ENCODE results near the gene ATP2C2.

Gene ATP2C2

GRCh38 chr16:84505249-84506187 is 137.2 kb downstream of the ATP2C2 start:
- Histone ChIP-seq H3K4me3 (ENCODE audit: low read depth, low read length) (peak overlapping the region; percentile 37), H3K27me3 (replicated peaks) (no peaks in the 10 kb centered on the region), H3K36me3 (replicated peaks) (peaks cover 2% of the 10 kb centered on the region), H3K27ac (peak overlapping the region; percentile 64)
- DNase-seq: no peak
- in situ Hi-C loops (cut with HindIII; ENCODE audit: low pct_ligation_motif_present, low sequenced_read_pairs): no loop called here
- no peak for TF ChIP-seq CTCF (IDR thresholded peaks at IDR 0.05; ENCODE audit: low read depth, low read length, missing control alignments)

- in situ Hi-C loops (cut with HindIII; ENCODE audit: low pct_ligation_motif_present, low sequenced_read_pairs): no loop called here
- Histone ChIP-seq H3K36me3 (replicated peaks) (no peaks in the 10 kb centered on the region), H3K27me3 (replicated peaks) (no peaks in the 10 kb centered on the region), H3K27ac (no peak overlapping the region), H3K4me3 (ENCODE audit: low read depth, low read length) (no peak overlapping the region)
- DNase-seq: no peak
- no peak for TF ChIP-seq CTCF (IDR thresholded peaks at IDR 0.05; ENCODE audit: low read depth, low read length, missing control alignments)
Measured at GRCh38 chr16:84507011-84507982, 139.0 kb downstream of the ATP2C2 start.

DNA sequence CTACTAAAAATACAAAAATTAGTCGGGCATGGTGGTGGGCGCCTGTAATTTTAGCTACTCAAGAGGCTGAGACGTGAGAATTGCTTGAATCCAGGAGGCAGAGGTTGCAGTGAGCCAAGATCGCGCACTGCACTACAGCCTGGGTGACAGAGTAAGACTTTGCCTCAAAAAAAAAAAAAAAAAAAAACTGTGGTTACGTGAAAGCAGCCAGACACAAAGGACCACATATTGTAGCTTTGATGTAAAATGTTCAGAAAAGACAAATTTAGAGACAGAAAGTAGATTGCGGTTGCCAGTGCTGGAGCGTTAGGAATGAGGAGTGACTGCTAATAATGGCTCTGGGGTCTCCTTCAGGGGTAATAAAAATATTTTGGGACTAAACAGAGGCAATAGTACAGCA is 140.2 kb downstream of the ATP2C2 start:
- in situ Hi-C loops (cut with HindIII; ENCODE audit: low pct_ligation_motif_present, low sequenced_read_pairs): no loop called here
- DNase-seq: no peak
- no peaks in the 10 kb centered on the region for H3K27me3 ChIP-seq (replicated peaks)
- no peaks in the 10 kb centered on the region for H3K36me3 ChIP-seq (replicated peaks)
- H3K4me3 ChIP-seq (ENCODE audit: low read depth, low read length): no peak overlapping the region
- H3K27ac ChIP-seq: no peak overlapping the region
- no peak for TF ChIP-seq CTCF (IDR thresholded peaks at IDR 0.05; ENCODE audit: low read depth, low read length, missing control alignments)

GRCh38 chr16:84509032-84509950 is 141.0 kb downstream of the ATP2C2 start:
- TF ChIP-seq CTCF (IDR thresholded peaks at IDR 0.05; ENCODE audit: low read depth, low read length, missing control alignments): no peak
- Histone ChIP-seq H3K27me3 (replicated peaks) (no peaks in the 10 kb centered on the region), H3K27ac (no peak overlapping the region), H3K4me3 (ENCODE audit: low read depth, low read length) (no peak overlapping the region), H3K36me3 (replicated peaks) (no peaks in the 10 kb centered on the region)
- no peak for DNase-seq
- in situ Hi-C loops (cut with HindIII; ENCODE audit: low pct_ligation_motif_present, low sequenced_read_pairs): no loop called here

GRCh38 chr16:84511180-84511800 is 143.0 kb downstream of the ATP2C2 start:
- H3K4me3 ChIP-seq (ENCODE audit: low read depth, low read length): peak overlapping the region; percentile 35
- H3K27me3 ChIP-seq (replicated peaks): no peaks in the 10 kb centered on the region
- peak; percentile 76 for DNase-seq
- TF ChIP-seq CTCF (IDR thresholded peaks at IDR 0.05; ENCODE audit: low read depth, low read length, missing control alignments): peak; percentile 95
- H3K36me3 ChIP-seq (replicated peaks): no peaks in the 10 kb centered on the region
- H3K27ac ChIP-seq: no peak overlapping the region
- in situ Hi-C loops (cut with HindIII; ENCODE audit: low pct_ligation_motif_present, low sequenced_read_pairs): no loop called here

Measured in brain microvascular endothelial cell (primary cell).